Fibroblast of mammary gland (primary cell): ENCODE results near the gene PARP4.
"Not testable (repeated sequence)": the region's sequence is repeated elsewhere in the genome, so short reads cannot be mapped to it uniquely, and the experiment has no call there.

Experiments
- DNase-seq: peaks from one replicate; pipeline ENCODE4 v3.0.0-alpha.2; 2010; ENCODE audit warnings: low read depth
- H3K4me3 ChIP-seq: 2 replicates; pipeline ENCODE4 v1.5.1; 2011; ENCODE audit warnings: low read depth, mild to moderate bottlenecking, low read length, moderate library complexity; ENCODE audit not compliant: control insufficient read depth
- CTCF ChIP-seq: conservative IDR thresholded peaks from 2 replicates; pipeline ENCODE4 v1.5.1; 2011; ENCODE audit warnings: low read depth, low read length, inconsistent platforms; ENCODE audit not compliant: control insufficient read depth, insufficient read depth

PARP4 gene

GRCh38 chr13:24443366-24443765, 69.2 kb downstream of the PARP4 start:
- no peak for TF ChIP-seq CTCF
- no peak overlapping the region for H3K4me3 ChIP-seq
- no peak for DNase-seq

DNA sequence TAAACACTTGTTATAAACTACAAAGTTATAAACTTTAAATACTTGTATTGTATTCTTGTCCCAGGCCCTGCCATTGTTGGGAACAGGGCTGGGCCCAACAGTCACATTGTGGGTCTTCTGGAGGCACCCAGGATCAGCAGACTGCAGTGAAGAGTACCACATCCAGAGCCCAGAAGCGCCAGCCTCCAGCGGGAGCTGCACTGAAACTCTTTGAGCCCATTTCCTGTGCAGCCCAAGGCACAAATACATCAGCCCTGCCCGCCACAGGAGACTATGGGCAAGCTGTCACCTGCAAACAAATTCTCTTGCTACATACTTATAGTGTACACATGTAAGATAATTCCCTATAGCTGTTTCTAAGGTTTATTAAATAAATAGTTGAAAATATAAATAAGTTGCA, 86.5 kb downstream of the PARP4 start:
- not testable (repeated sequence) for H3K4me3 ChIP-seq, DNase-seq

- H3K4me3 ChIP-seq, DNase-seq: not testable (repeated sequence)
Observed at GRCh38 chr13:24419668-24420067, 92.9 kb downstream of the PARP4 start.

DNA sequence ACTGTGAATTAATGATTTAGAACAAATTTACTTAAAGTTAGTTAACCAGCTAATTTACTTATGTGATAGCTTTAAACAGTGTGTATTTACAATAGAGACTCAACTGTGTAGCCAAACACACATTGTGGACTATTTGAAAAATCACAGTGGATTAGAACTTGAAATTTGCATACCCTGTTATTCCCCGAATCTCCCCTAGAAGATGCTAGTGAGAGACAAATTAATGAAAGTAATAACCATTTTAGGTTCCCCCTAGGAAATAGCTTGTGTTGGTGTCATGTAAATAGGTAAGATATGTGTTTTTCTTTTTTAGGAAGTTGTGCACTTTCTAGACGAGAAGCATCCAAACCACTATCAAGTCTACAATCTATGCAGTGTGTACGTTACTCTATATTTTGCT, 104.7 kb downstream of the PARP4 start:
- no peak overlapping the region for H3K4me3 ChIP-seq
- DNase-seq, result no peak
- peak; percentile 25 for TF ChIP-seq CTCF

- no peak for TF ChIP-seq CTCF
- H3K4me3 ChIP-seq, result no peak overlapping the region
- DNase-seq, result no peak
Observed at GRCh38 chr13:24406524-24406923, 106.1 kb downstream of the PARP4 start.

DNA sequence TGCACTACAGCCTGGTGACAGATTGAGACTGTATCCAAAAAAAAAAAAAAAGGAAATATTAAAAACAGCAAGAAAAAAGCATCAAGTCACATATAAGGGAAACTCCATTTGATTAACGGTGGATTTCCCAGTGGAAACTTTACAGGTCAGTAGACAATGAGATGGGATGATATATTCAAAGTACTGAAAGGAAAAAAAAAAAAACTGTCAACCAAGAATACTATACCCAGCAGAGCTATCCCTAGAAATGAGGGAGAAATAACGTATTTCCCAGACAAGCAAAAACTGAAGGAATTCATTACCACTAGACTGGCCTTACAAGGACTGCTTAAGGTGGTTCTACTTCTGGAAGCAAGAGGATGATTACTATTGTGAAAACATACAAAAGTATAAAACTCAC, 115.8 kb downstream of the PARP4 start:
- no peak for DNase-seq
- no peak overlapping the region for H3K4me3 ChIP-seq
- TF ChIP-seq CTCF, result no peak

- no peak for DNase-seq
- no peak overlapping the region for H3K4me3 ChIP-seq
- TF ChIP-seq CTCF, result no peak
Observed at GRCh38 chr13:24392972-24393371, 119.6 kb downstream of the PARP4 start.

DNA sequence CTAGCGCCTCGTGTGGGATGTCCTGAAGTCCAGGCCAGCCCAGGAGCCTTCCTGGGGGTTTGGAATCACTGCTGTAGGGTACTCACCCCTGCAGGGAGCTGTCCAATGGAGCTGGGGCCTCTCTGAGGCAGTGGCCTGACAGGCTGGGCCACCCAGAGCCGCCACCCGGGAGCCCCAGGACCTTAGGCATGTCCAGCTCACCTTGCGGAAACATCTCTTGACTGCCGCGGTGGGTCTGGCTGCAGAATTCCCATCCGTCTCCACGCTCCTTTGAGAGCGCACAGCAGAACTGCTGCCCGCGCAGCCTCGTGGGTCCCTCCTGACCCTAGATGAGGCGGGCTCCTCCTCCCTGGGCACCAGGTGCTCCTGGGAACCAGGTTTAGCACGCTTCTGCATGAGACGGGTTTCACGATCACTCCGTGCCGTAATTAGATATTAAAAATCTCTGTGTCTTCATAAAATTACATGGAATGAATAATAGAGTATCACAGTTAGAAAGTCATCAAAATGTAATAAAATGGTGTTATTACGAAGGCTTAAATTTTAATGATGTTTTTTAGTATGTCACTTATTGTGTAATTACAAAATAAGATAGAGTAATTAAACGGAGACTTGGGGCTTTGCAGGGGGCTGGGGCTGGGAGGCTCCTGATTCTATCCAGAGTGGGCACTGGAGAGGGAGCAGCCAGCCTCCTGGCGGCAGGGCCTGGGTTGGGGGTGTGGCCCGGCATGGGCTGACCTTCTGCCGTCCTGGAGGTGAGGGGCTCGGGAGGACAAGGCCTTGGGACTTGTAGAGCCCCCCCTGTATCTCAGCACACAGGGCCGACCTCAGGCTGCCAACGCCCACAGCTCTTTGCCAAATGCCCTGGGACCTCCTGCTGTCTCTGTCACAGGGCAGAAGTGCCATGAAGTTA, 120.6 kb downstream of the PARP4 start:
- not testable (repeated sequence) for H3K4me3 ChIP-seq, DNase-seq

- H3K4me3 ChIP-seq, DNase-seq: not testable (repeated sequence)
Observed at GRCh38 chr13:24390795-24391194, 121.8 kb downstream of the PARP4 start.
